H1 (cell line): Measurements from ENCODE around the gene INPP4B. TPM values are rescaled to one million over a fixed set of nuclear protein-coding genes. Genes with fewer than 3 reads are reported as not detected.

ENCODE experiments used
- CTCF ChIA-PET: fragments of 300-600 bp; sonication (Branson Sonifier 250); formaldehyde crosslinking; loops from one replicate; lab custom pipeline; 2021; ENCODE audit not compliant: partially characterized antibody; lab: Charles Lee
- POLR2A ChIA-PET: fragments of 300-600 bp; sonication (Branson Sonifier 250); formaldehyde crosslinking; loops from one replicate; lab custom pipeline; 2021; ENCODE audit warnings: inconsistent platforms; ENCODE audit not compliant: partially characterized antibody; lab: Charles Lee
- DNase-seq, 2 experiments: peaks; one replicate each; pipeline versions ENCODE4 v3.0.0 to v3.0.0-alpha.2; 2010 to 2022; ENCODE audit warnings: low spot score in 2 of 2, low read depth in 1 of 2, mixed read lengths in 1 of 2
- FAIRE-seq: peaks from 2 replicates; lab custom pipeline; 2011; peaks lifted over from hg19 to GRCh38; lab: Jason Lieb, UNC
- H2AFZ ChIP-seq: 2 replicates; pipeline ENCODE4 v1.8.1; 2012; ENCODE audit warnings: low read length, inconsistent platforms
- H2AK5ac ChIP-seq: 2 replicates; pipeline ENCODE4 v1.6.1; 2013; ENCODE audit warnings: low read depth, low read length
- H2BK120ac ChIP-seq: replicated peaks from 2 replicates; pipeline ENCODE3; 2013; ENCODE audit warnings: low read depth, low read length, inconsistent platforms
- H2BK12ac ChIP-seq: 2 replicates; pipeline ENCODE4 v1.6.1; 2013; ENCODE audit warnings: low read depth, low read length
- H2BK15ac ChIP-seq: 2 replicates; pipeline ENCODE4 v1.6.1; 2013; ENCODE audit warnings: low read length
- H2BK20ac ChIP-seq: 2 replicates; pipeline ENCODE4 v1.6.1; 2013; ENCODE audit warnings: low read length
- H2BK5ac ChIP-seq: 2 replicates; pipeline ENCODE4 v1.6.1; 2013; ENCODE audit warnings: low read depth, low read length
- H3K14ac ChIP-seq: 2 replicates; pipeline ENCODE4 v1.6.1; 2013; ENCODE audit warnings: inconsistent platforms; ENCODE audit not compliant: insufficient read length
- H3K18ac ChIP-seq: 2 replicates; pipeline ENCODE4 v1.6.1; 2013; ENCODE audit warnings: low read length; ENCODE audit errors: extremely low read depth
- H3K23ac ChIP-seq: 2 replicates; pipeline ENCODE4 v1.6.1; 2013; ENCODE audit warnings: inconsistent platforms; ENCODE audit not compliant: insufficient read length
- H3K23me2 ChIP-seq: 2 replicates; pipeline ENCODE4 v1.6.1; 2013; ENCODE audit warnings: low read depth, low read length
- H3K27ac ChIP-seq: 2 replicates; pipeline ENCODE4 v1.6.1; 2011; ENCODE audit warnings: low read depth, low read length, inconsistent platforms
- H3K27me3 ChIP-seq, 4 experiments: replicated peaks in 1 of 4; 1 replicate in 1 of 4; 2 replicates in 3 of 4; pipeline versions ENCODE4 v1.6.1 to v1.8.1; 2011 to 2013; ENCODE audit warnings: low read length in 3 of 4, mild to moderate bottlenecking in 3 of 4, inconsistent platforms in 2 of 4, mixed read lengths in 2 of 4, moderate library complexity in 1 of 4; ENCODE audit not compliant: control insufficient read depth in 3 of 4, insufficient read depth in 3 of 4; ENCODE audit errors: extremely low read depth in 1 of 4
- H3K36me3 ChIP-seq, 4 experiments: 2 replicates each; pipeline versions ENCODE4 v1.6.1 to v1.8.1; 2011 to 2013; ENCODE audit warnings: mild to moderate bottlenecking in 4 of 4, low read length in 3 of 4, moderate library complexity in 2 of 4, control low read depth in 1 of 4, inconsistent platforms in 1 of 4; ENCODE audit not compliant: insufficient read depth in 4 of 4, control insufficient read depth in 2 of 4
- H3K4ac ChIP-seq: replicated peaks from 2 replicates; pipeline ENCODE3; 2013; ENCODE audit warnings: low read length, low read depth, mixed read lengths, inconsistent platforms; ENCODE audit not compliant: insufficient read length
- H3K4me1 ChIP-seq, 4 experiments: replicated peaks in 1 of 4; 1 replicate in 1 of 4; 2 replicates in 3 of 4; pipeline versions ENCODE4 v1.6.1 to v1.8.1; 2011 to 2013; ENCODE audit warnings: low read length in 3 of 4, inconsistent platforms in 2 of 4, mixed read lengths in 1 of 4; ENCODE audit not compliant: insufficient read depth in 4 of 4, control insufficient read depth in 3 of 4
- H3K4me2 ChIP-seq, 2 experiments: 2 replicates each; pipeline versions ENCODE4 v1.6.1 to v1.8.1; 2011 to 2013; ENCODE audit warnings: low read depth in 2 of 2, low read length in 2 of 2, control low read depth in 1 of 2, inconsistent platforms in 1 of 2, mild to moderate bottlenecking in 1 of 2; ENCODE audit not compliant: insufficient read depth in 1 of 2
- H3K4me3 ChIP-seq, 4 experiments: fragments of 200-600, 300-600 bp in 1 of 4; sonication (generic), shearing (Covaris generic), sonication (Bioruptor Twin) in 1 of 4; 2 replicates each; pipeline versions ENCODE4 v1.5.1 to v1.8.1; 2011 to 2016; ENCODE audit warnings: low read length in 4 of 4, low read depth in 3 of 4, control low read depth in 2 of 4, inconsistent platforms in 2 of 4, mild to moderate bottlenecking in 2 of 4, mixed read lengths in 1 of 4, moderate library complexity in 1 of 4; ENCODE audit not compliant: insufficient read depth in 2 of 4; ENCODE audit errors: extremely low read depth in 1 of 4
- H3K56ac ChIP-seq: replicated peaks from 2 replicates; pipeline ENCODE3; 2013; ENCODE audit warnings: low read depth, mild to moderate bottlenecking, mixed read lengths, low read length, inconsistent platforms; ENCODE audit not compliant: insufficient read length
- H3K79me1 ChIP-seq: 2 replicates; pipeline ENCODE4 v1.6.1; 2013; ENCODE audit warnings: low read depth, low read length, control low read depth
- H3K79me2 ChIP-seq, 2 experiments: 2 replicates each; pipeline versions ENCODE4 v1.6.1 to v1.8.1; 2012 to 2013; ENCODE audit warnings: low read length in 2 of 2, mild to moderate bottlenecking in 2 of 2, inconsistent platforms in 1 of 2; ENCODE audit not compliant: insufficient read depth in 2 of 2, control insufficient read depth in 1 of 2
- H3K9ac ChIP-seq, 4 experiments: replicated peaks in 1 of 4; 1 replicate in 1 of 4; 2 replicates in 3 of 4; pipeline versions ENCODE4 v1.6.1 to v1.8.1; 2011 to 2013; ENCODE audit warnings: low read depth in 3 of 4, low read length in 3 of 4, control low read depth in 2 of 4, mild to moderate bottlenecking in 2 of 4, moderate library complexity in 2 of 4, inconsistent platforms in 1 of 4; ENCODE audit errors: extremely low read depth in 1 of 4
- H3K9me3 ChIP-seq, 2 experiments: 2 replicates each; pipeline versions ENCODE4 v1.6.1 to v1.8.1; 2012 to 2013; ENCODE audit warnings: mild to moderate bottlenecking in 2 of 2, moderate library complexity in 2 of 2, control low read depth in 1 of 2, inconsistent platforms in 1 of 2, low read depth in 1 of 2, low read length in 1 of 2, mixed read lengths in 1 of 2; ENCODE audit not compliant: insufficient read depth in 2 of 2
- H4K20me1 ChIP-seq, 2 experiments: replicated peaks in 1 of 2; 2 replicates each; pipeline versions ENCODE3 to v1.8.1; 2011 to 2013; ENCODE audit warnings: inconsistent platforms in 2 of 2, low read length in 2 of 2, mild to moderate bottlenecking in 1 of 2; ENCODE audit not compliant: insufficient read depth in 2 of 2, control insufficient read depth in 1 of 2
- H4K5ac ChIP-seq: 2 replicates; pipeline ENCODE4 v1.6.1; 2013; ENCODE audit warnings: low read length, low read depth, mixed read lengths, inconsistent platforms; ENCODE audit not compliant: insufficient read length
- H4K8ac ChIP-seq: 2 replicates; pipeline ENCODE4 v1.8.0; 2013; ENCODE audit warnings: mild to moderate bottlenecking, moderate library complexity, low read length, inconsistent platforms; ENCODE audit not compliant: insufficient read depth; ENCODE audit errors: extremely low read depth
- H4K91ac ChIP-seq: replicated peaks from 2 replicates; pipeline ENCODE3; 2013; ENCODE audit warnings: low read length, mixed read lengths, inconsistent platforms; ENCODE audit not compliant: insufficient read length
- ATF2 ChIP-seq: IDR thresholded peaks from 2 replicates; pipeline ENCODE4 v1.6.1; 2012; ENCODE audit warnings: low read length, inconsistent platforms
- BCL11A ChIP-seq, 2 experiments: IDR thresholded peaks; one replicate each; pipeline ENCODE4 v1.6.1; 2011; ENCODE audit warnings: low read depth in 2 of 2, low read length in 2 of 2, mild to moderate bottlenecking in 2 of 2
- BRCA1 ChIP-seq: IDR thresholded peaks from 2 replicates; pipeline ENCODE4 v1.6.1; 2012; ENCODE audit warnings: low read depth, low read length, improper control_type of control experiment
- CBX5 ChIP-seq: fragments of 300-800, 300-1000 bp; sonication (generic); IDR thresholded peaks from 2 replicates; pipeline ENCODE4 v1.7.1; 2016; ENCODE audit warnings: antibody characterized with exemption, low read length, low read depth
- JUND ChIP-seq: IDR thresholded peaks from 2 replicates; pipeline ENCODE4 v1.6.1; 2011; ENCODE audit warnings: mild to moderate bottlenecking, improper control_type of control experiment, low read length
- POLR2A ChIP-seq, 2 experiments: IDR thresholded peaks; 1 replicate in 1 of 2; 2 replicates in 1 of 2; pipeline ENCODE4 v1.6.1; 2011; ENCODE audit warnings: low read depth in 2 of 2, low read length in 2 of 2, mild to moderate bottlenecking in 2 of 2; ENCODE audit errors: control extremely low read depth in 1 of 2
- POLR2AphosphoS5 ChIP-seq: IDR thresholded peaks from 2 replicates; pipeline ENCODE4 v1.6.1; 2011; ENCODE audit warnings: low read depth, low read length
- POU5F1 ChIP-seq: IDR thresholded peaks from 2 replicates; pipeline ENCODE4 v1.6.1; 2011; ENCODE audit warnings: low read depth, mild to moderate bottlenecking, low read length, moderate library complexity
- SAP30 ChIP-seq: fragments of 300-600 bp; sonication (generic); IDR thresholded peaks from 2 replicates; pipeline ENCODE4 v1.7.1; 2012; ENCODE audit warnings: low read length, moderate library complexity, mild to moderate bottlenecking, inconsistent platforms; ENCODE audit not compliant: insufficient read depth, insufficient replicate concordance
- SIN3A ChIP-seq, 2 experiments: IDR thresholded peaks in 1 of 2; conservative IDR thresholded peaks in 1 of 2; 2 replicates each; pipeline ENCODE4 v1.6.1; 2011 to 2012; ENCODE audit warnings: low read length in 2 of 2, improper control_type of control experiment in 1 of 2, low read depth in 1 of 2, mild to moderate bottlenecking in 1 of 2
- WGBS, 2 experiments: shearing (Covaris generic) in 1 of 2; methylation state at CpG; one replicate each; pipeline versions ENCODE4 v1.1.6 to v1.1.7; 2013 to 2015; ENCODE audit warnings: low lambda C conversion rate in 2 of 2, mixed read lengths in 2 of 2, inconsistent platforms in 1 of 2, low coverage in 1 of 2, missing lambda C conversion rate in 1 of 2; ENCODE audit not compliant: insufficient replicate concordance in 2 of 2, insufficient coverage in 1 of 2, insufficient read length in 1 of 2; ENCODE audit errors: extremely low coverage in 1 of 2, missing lambda C conversion rate in 1 of 2; 5-methylcytosine and 5-hydroxymethylcytosine counted together
- polyA plus RNA-seq, 7 experiments: library from polyadenylated mRNA; depleted of rRNA in 3 of 7; stranded (reverse) in 5 of 7; unstranded in 2 of 7; fragments of >200 nt in 5 of 7; fragments of 200-250 nt in 2 of 7; gene quantifications; 1 replicate in 5 of 7; 2 replicates in 1 of 7; 4 replicates in 1 of 7; pipeline versions ENCODE4 v1.2.1 to v1.2.3, GENCODE V29; 2011 to 2013; ENCODE audit warnings: missing spikeins in 2 of 7, mixed read lengths in 2 of 7
- total RNA-seq: library from RNA; stranded (reverse); fragmentation: NEBNext Ultra II Directional; extraction: Animal tissue kit (Norgen Biotek cat#: 25700); gene quantifications from 2 replicates; pipeline ENCODE4 v1.2.1, GENCODE V29; 2021

INPP4B gene
- total and polyA plus RNA-seq, 2 of the 8 experiments (the other 6 are each of a cell fraction or from before 2014, with no cell fraction given): 0.11 to 0.54 TPM

GRCh38 chr4:142160509-142160908 is 685.6 kb downstream of the INPP4B start:
- Histone ChIP-seq H3K14ac (no peak overlapping the region), H2BK5ac (no peak overlapping the region), H2BK120ac (no peak overlapping the region), H3K9ac (no peak overlapping the region), H3K27ac (no peak overlapping the region), H2BK12ac (no peak overlapping the region), H3K23ac (no peak overlapping the region), H2AK5ac (no peak overlapping the region), H3K4me2 (no peak overlapping the region), H3K36me3 (no peaks in the 10 kb centered on the region), H3K23me2 (no peaks in the 10 kb centered on the region), H3K79me1 (no peaks in the 10 kb centered on the region), H3K4me3 (no peak overlapping the region), H4K5ac (no peak overlapping the region), H3K56ac (no peak overlapping the region), H2AFZ (peak overlapping the region; percentile 52; the same call in 1 of the 2 replicates), H3K18ac (no peak overlapping the region), H4K91ac (no peak overlapping the region), H3K4me1 (no peaks in the 10 kb centered on the region), H4K20me1 (peaks cover 0 to 2% of the 10 kb centered on the region in 2 experiments), H4K8ac (no peak overlapping the region), H3K79me2 (no peaks in the 10 kb centered on the region), H3K27me3 (no peaks in the 10 kb centered on the region), H3K9me3 (no peaks in the 10 kb centered on the region), H3K4ac (no peak overlapping the region), H2BK15ac (no peak overlapping the region), H2BK20ac (no peak overlapping the region)
- POLR2A ChIA-PET: no interaction called here
- FAIRE-seq: no peak
- 94% methylated on average over 2 of the region's 2 CpGs; no CpG with 5 or more reads in 1 of the 2 experiments for WGBS, 2 experiments
- CTCF ChIA-PET: interaction anchor here (0.7 kb wide), 1 partner anchor 436 kb away, joined by 3 read pairs; no protein-coding TSS in a partner anchor
- DNase-seq: no peak
- TF ChIP-seq SIN3A (conservative IDR thresholded peaks at IDR 0.05 in 1 of 2, IDR thresholded peaks at IDR 0.05 in 1 of 2; ENCODE audit: low read depth in 1 of 2, low read length in 2 of 2) (no peak), CBX5 (no peak), BRCA1 (no peak), ATF2 (no peak), JUND (no peak), POU5F1 (no peak), POLR2AphosphoS5 (no peak), POLR2A (IDR thresholded peaks at IDR 0.05; ENCODE audit: control extremely low read depth in 1 of 2, low read depth in 2 of 2, low read length in 2 of 2) (no peak), BCL11A (IDR thresholded peaks at IDR 0.05; ENCODE audit: low read depth in 2 of 2, low read length in 2 of 2) (no peak), SAP30 (no peak)
